ENCODE results near the gene SF1. TPM values are rescaled to one million over a fixed set of nuclear protein-coding genes. Genes with fewer than 3 reads are reported as not detected.

Gene SF1
- total and polyA plus RNA-seq, 2 of the 8 experiments (the other 6 are each of a cell fraction or from before 2014, with no cell fraction given), result 72.7 to 353 TPM

DNA sequence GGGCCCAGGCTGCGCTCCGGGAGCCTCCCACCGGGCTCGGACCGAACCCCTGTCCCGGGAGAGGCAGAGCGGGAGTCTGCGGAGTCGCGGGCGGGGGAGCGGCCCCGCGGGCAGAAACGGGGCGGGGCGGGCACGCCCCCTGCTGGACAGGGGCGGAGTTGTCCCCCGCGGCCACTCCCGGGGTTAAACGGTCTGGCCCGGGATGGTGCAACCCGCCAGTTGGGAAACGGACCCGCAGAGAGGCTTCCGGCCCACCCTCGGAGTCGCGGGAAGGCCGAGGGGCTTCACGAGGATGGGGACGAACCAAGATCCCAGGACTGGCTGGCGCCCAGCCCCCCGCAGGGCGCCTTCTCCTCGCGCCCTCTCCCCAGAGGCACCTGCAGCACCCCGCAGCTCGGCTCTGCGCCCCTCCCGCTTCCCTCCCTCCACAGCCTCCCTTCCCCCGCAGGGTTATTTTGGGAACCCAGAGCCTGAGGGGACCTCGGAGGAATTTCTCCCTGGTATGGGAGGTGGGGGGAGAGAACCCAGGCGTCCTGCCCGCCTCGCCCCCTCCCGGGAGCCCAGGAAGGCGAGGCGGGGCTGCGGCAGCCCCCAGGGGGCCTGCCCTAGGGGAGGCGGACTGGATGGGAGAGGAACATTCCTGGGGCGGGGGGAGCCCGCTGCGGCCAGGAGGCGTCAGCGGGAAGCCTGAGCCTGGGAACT is 35.3 kb downstream of the SF1 start (continued):
- TF ChIP-seq, protein P1, sequence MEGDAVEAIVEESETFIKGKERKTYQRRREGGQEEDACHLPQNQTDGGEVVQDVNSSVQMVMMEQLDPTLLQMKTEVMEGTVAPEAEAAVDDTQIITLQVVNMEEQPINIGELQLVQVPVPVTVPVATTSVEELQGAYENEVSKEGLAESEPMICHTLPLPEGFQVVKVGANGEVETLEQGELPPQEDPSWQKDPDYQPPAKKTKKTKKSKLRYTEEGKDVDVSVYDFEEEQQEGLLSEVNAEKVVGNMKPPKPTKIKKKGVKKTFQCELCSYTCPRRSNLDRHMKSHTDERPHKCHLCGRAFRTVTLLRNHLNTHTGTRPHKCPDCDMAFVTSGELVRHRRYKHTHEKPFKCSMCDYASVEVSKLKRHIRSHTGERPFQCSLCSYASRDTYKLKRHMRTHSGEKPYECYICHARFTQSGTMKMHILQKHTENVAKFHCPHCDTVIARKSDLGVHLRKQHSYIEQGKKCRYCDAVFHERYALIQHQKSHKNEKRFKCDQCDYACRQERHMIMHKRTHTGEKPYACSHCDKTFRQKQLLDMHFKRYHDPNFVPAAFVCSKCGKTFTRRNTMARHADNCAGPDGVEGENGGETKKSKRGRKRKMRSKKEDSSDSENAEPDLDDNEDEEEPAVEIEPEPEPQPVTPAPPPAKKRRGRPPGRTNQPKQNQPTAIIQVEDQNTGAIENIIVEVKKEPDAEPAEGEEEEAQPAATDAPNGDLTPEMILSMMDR (IDR thresholded peaks at IDR 0.05; ENCODE audit: control extremely low read depth in 1 of 3, insufficient read depth in 1 of 3, low read depth in 1 of 3, low read length in 3 of 3), result peak in 2 of 3 experiments; percentile 74; a peak in 3 of 4 replicates
- TF ChIP-seq TCF12 (IDR thresholded peaks at IDR 0.05; ENCODE audit: low read depth, low read length) (no peak), TAF1 (IDR thresholded peaks at IDR 0.05; ENCODE audit: low read depth, low read length) (no peak)

Measured in H1 (cell line).